Measurements from ENCODE around the gene LAIR1. TPM values are rescaled to one million over a fixed set of nuclear protein-coding genes. Genes with fewer than 3 reads are reported as not detected.

The LAIR1 gene
- total RNA-seq, 2 donors from 2014 or later: 21.5 to 22.2 TPM

- Mint-ChIP-seq H3K36me3 (ENCODE audit: low read depth) (peaks cover 2% of the 10 kb centered on the region), H3K27me3 (peaks cover 18% of the 10 kb centered on the region), H3K4me3 (no peak overlapping the region), H3K4me1 (peaks cover 16% of the 10 kb centered on the region), H3K27ac (no peak overlapping the region)
- no peaks in the 10 kb centered on the region for H3K9me3 ChIP-seq (ENCODE audit: control insufficient read depth, low read length, poor library complexity, severe bottlenecking)
- ATAC-seq: no peak
- no peak for DNase-seq
Observed at GRCh38 chr19:54351474-54351873, 13.3 kb downstream of the LAIR1 start.

DNA sequence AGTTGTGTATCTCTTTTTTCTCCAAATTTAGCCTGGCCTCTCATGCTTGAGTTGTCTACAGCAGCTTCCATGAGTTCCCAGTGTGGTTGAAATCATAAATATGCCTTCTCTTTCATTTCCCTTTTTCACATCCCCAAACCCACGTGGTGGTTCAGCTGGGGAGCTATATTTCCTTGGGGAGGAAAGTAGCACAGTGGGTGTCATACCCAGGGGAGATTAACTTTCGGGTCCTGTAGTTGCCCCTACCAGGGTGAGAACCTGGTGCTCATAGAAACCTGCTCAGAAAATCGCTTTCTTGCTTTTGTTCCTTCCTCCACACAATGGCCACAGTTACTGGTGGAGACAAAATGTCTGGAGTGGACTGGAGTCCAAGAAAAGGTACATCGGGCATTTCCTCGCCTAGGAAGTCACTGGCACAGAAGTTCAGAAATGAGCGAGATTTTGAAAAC, 18.8 kb downstream of the LAIR1 start:
- peaks cover 7% of the 10 kb centered on the region for H3K4me1 Mint-ChIP-seq
- ATAC-seq: no peak
- DNase-seq: no peak
- no peaks in the 10 kb centered on the region for H3K9me3 ChIP-seq (ENCODE audit: control insufficient read depth, low read length, poor library complexity, severe bottlenecking)
- H3K36me3 Mint-ChIP-seq (ENCODE audit: low read depth): peaks cover 2% of the 10 kb centered on the region
- no peak overlapping the region for H3K27ac Mint-ChIP-seq
- peak overlapping the region; percentile 19 for H3K4me3 Mint-ChIP-seq
- H3K27me3 Mint-ChIP-seq: peaks cover 28% of the 10 kb centered on the region

- H3K9me3 ChIP-seq (ENCODE audit: control insufficient read depth, low read length, poor library complexity, severe bottlenecking): no peaks in the 10 kb centered on the region
- DNase-seq (no peak), ATAC-seq (no peak)
- peaks cover 37% of the 10 kb centered on the region for H3K27me3 Mint-ChIP-seq
- no peak overlapping the region for H3K4me3 Mint-ChIP-seq
- peaks cover 2% of the 10 kb centered on the region for H3K36me3 Mint-ChIP-seq (ENCODE audit: low read depth)
- peak overlapping the region; percentile 60 for H3K27ac Mint-ChIP-seq
- peaks cover 13% of the 10 kb centered on the region for H3K4me1 Mint-ChIP-seq
Observed at GRCh38 chr19:54343868-54344267, 20.9 kb downstream of the LAIR1 start.

DNA sequence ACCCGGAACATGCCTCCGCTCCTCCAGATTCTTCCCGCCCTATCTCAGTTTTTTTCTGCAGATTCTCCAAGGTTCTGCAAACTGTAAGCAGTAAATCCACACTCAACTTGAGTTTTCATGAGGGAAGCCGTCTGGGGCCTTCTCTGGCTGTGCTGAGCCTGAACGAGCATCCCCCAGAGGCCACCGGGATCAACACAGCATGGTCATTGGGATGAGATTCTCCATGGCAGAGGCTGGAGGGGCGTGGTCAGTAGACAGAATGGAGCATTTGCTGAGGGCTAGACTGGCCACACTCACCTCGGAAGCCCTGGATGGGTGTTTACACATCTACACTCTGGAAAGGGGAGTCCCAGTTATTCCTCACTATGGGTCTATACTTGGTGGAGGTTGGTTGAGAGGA, 23.4 kb downstream of the LAIR1 start:
- no peak overlapping the region for H3K27ac Mint-ChIP-seq
- no peaks in the 10 kb centered on the region for H3K36me3 Mint-ChIP-seq (ENCODE audit: low read depth)
- peaks cover 9% of the 10 kb centered on the region for H3K4me1 Mint-ChIP-seq
- no peaks in the 10 kb centered on the region for H3K9me3 ChIP-seq (ENCODE audit: control insufficient read depth, low read length, poor library complexity, severe bottlenecking)
- no peak for ATAC-seq
- DNase-seq: no peak
- no peak overlapping the region for H3K4me3 Mint-ChIP-seq
- H3K27me3 Mint-ChIP-seq: peaks cover 29% of the 10 kb centered on the region

GRCh38 chr19:54339646-54340358, 24.9 kb downstream of the LAIR1 start:
- peaks cover 9% of the 10 kb centered on the region for H3K4me1 Mint-ChIP-seq
- no peak for DNase-seq
- peak overlapping the region; percentile 27 for H3K27ac Mint-ChIP-seq
- H3K9me3 ChIP-seq (ENCODE audit: control insufficient read depth, low read length, poor library complexity, severe bottlenecking): no peaks in the 10 kb centered on the region
- ATAC-seq: peak; percentile 21
- H3K4me3 Mint-ChIP-seq: no peak overlapping the region
- no peaks in the 10 kb centered on the region for H3K36me3 Mint-ChIP-seq (ENCODE audit: low read depth)
- peaks cover 29% of the 10 kb centered on the region for H3K27me3 Mint-ChIP-seq

- Mint-ChIP-seq H3K27ac (no peak overlapping the region), H3K27me3 (peaks cover 31% of the 10 kb centered on the region), H3K36me3 (ENCODE audit: low read depth) (no peaks in the 10 kb centered on the region), H3K4me3 (no peak overlapping the region), H3K4me1 (peaks cover 9% of the 10 kb centered on the region)
- H3K9me3 ChIP-seq (ENCODE audit: control insufficient read depth, low read length, poor library complexity, severe bottlenecking): no peaks in the 10 kb centered on the region
- ATAC-seq: no peak
- no peak for DNase-seq
Observed at GRCh38 chr19:54338521-54338920, 26.2 kb downstream of the LAIR1 start.

- no peaks in the 10 kb centered on the region for H3K9me3 ChIP-seq (ENCODE audit: control insufficient read depth, low read length, poor library complexity, severe bottlenecking)
- ATAC-seq (no peak), DNase-seq (no peak)
- Mint-ChIP-seq H3K27ac (no peak overlapping the region), H3K4me3 (no peak overlapping the region), H3K4me1 (peaks cover 11% of the 10 kb centered on the region), H3K27me3 (peaks cover 33% of the 10 kb centered on the region), H3K36me3 (ENCODE audit: low read depth) (no peaks in the 10 kb centered on the region)
Observed at GRCh38 chr19:54337858-54338230, 26.9 kb downstream of the LAIR1 start.

- Mint-ChIP-seq H3K4me3 (no peak overlapping the region), H3K4me1 (peaks cover 10% of the 10 kb centered on the region), H3K27ac (no peak overlapping the region), H3K36me3 (ENCODE audit: low read depth) (no peaks in the 10 kb centered on the region), H3K27me3 (peaks cover 36% of the 10 kb centered on the region)
- no peaks in the 10 kb centered on the region for H3K9me3 ChIP-seq (ENCODE audit: control insufficient read depth, low read length, poor library complexity, severe bottlenecking)
- no peak for ATAC-seq
- DNase-seq: no peak
Observed at GRCh38 chr19:54336893-54337857, 27.6 kb downstream of the LAIR1 start.

DNA sequence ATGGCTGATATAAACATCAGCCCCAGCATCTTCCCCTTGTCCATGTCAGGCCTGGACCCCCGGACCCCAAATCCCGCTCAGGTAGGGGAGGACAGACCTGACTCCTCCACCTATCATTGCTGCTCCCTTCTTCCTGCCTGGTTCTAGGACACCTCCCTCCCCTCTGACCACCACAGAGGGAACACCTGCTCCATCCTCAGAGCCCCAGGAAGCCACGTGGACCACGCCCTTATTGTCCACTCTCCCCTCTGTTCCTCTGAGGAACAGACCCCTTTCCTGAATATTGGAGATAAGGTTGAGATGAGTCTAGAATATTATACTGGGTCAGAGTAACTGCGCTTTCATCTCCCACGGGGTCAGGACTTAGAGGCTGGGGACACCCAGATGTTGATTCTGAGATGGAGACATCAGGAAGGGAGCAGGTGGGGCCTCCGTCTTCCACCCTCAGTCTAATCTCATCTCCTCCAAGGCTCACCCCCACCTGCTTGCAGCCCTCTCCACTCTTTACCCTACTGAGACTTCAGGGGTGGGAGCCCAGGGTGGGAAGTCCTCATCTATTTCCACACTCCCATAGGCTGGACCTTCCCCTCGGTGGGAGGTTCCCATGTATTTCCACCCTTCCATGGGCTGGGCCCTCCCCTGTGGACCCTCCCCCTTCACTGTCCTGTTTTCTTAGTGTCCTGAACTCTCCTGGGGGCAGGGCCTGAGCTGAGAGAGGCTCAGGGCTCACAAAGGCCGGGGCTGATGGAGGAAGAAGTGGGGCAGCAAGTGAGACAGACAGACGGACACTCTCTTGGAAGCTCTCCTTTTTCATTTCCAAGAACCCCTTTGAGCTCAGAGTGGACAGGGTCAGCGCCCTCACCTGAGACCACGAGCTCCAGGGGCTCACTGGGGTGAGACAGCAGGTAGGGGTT, 28.5 kb downstream of the LAIR1 start:
- Mint-ChIP-seq H3K4me1 (peaks cover 9% of the 10 kb centered on the region), H3K27ac (peak overlapping the region; percentile 57)
- DNase-seq: no peak

DNA sequence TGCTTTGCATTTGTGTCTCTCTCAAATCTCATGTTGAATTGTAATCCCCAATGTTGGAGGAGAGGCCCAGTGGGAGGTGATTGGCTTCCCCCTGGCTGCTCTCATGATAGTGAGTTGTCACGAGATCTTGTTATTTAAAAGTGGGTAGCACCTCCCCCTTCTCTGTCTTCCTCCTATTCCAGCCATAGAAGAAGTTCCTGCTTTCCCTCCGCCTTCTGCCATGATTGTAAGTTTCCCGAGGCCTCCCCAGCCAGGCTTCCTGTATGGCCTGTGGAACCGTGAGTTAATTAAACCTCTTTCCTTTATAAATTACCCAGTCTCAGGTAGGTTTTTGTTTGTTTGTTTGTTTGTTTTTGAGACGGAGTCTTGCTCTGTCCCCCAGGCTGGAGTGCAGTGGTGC, 29.6 kb downstream of the LAIR1 start:
- ATAC-seq (no peak), DNase-seq (no peak)
- H3K9me3 ChIP-seq (ENCODE audit: control insufficient read depth, low read length, poor library complexity, severe bottlenecking): no peaks in the 10 kb centered on the region
- Mint-ChIP-seq H3K36me3 (ENCODE audit: low read depth) (no peaks in the 10 kb centered on the region), H3K27ac (no peak overlapping the region), H3K4me3 (no peak overlapping the region), H3K4me1 (peaks cover 9% of the 10 kb centered on the region), H3K27me3 (peaks cover 36% of the 10 kb centered on the region)

More for the DNA sequence above, 28.5 kb downstream of the LAIR1 start:
- H3K9me3 ChIP-seq (ENCODE audit: control insufficient read depth, low read length, poor library complexity, severe bottlenecking): no peaks in the 10 kb centered on the region
- Mint-ChIP-seq H3K4me3 (no peak overlapping the region), H3K36me3 (ENCODE audit: low read depth) (no peaks in the 10 kb centered on the region), H3K27me3 (peaks cover 36% of the 10 kb centered on the region)
- no peak for ATAC-seq

DNA sequence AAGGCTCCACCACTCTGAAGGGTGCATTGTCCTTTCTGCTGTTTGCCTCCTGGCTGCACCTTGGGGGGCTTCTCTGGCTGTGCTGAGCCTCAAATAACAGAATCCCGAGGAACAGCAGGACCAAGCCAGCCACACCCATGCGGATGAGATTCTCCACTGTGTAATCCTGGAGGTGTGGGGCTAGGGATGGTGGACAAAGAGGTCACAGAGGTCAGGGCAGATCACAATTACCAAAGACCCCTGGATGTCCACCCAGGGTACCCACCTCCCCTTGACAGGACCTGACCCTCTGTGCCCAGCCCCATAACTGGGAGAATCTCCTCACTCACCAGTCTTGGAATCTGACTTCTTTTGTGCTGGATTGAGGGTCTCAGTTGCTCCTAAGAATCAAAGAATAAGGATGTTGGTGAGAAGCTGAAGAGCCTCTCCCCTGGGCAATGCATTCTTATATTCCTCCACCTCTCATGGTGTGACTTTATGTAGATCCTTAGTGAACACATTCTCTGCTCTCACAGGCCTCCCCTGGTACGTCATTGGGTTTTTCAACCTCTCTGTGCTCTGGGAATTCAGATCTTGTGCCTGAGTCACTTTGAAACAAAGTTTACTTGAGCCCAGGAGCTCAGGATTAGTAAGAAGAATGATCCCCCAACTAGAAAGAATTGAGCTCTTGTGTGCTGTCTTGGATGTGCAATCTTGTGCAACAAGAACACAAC, 31.0 kb downstream of the LAIR1 start:
- Mint-ChIP-seq H3K4me3 (no peak overlapping the region), H3K27ac (no peak overlapping the region)
- ATAC-seq: no peak

DNA sequence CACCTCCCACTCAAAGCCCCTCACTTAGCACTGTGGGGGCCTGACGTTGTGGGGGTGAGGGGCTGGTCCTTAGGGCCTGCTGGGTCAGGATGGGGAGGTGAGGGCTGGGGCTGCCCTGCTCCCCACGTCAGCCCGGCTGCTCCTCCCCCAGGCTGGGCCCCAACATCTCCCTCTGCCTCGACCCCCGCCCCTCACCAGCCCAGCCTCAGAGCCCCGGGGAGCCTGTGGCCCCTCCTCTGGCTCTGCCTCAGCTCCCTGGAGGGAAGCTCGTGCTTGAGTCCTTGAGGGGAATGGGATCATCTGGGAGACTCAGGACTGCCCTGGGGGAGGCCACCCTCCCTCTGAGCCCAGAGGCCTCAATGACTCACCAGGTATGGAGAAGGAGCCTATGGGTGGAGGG, 32.6 kb downstream of the LAIR1 start:
- no peak overlapping the region for H3K27ac Mint-ChIP-seq
- no peaks in the 10 kb centered on the region for H3K36me3 Mint-ChIP-seq (ENCODE audit: low read depth)
- ATAC-seq: no peak
- no peak for DNase-seq
- no peaks in the 10 kb centered on the region for H3K9me3 ChIP-seq (ENCODE audit: control insufficient read depth, low read length, poor library complexity, severe bottlenecking)
- H3K27me3 Mint-ChIP-seq: peaks cover 17% of the 10 kb centered on the region
- H3K4me1 Mint-ChIP-seq: peaks cover 6% of the 10 kb centered on the region
- H3K4me3 Mint-ChIP-seq: no peak overlapping the region

More for the DNA sequence above, 31.0 kb downstream of the LAIR1 start:
- Mint-ChIP-seq H3K4me1 (peaks cover 2% of the 10 kb centered on the region), H3K36me3 (ENCODE audit: low read depth) (no peaks in the 10 kb centered on the region), H3K27me3 (peaks cover 23% of the 10 kb centered on the region)
- H3K9me3 ChIP-seq (ENCODE audit: control insufficient read depth, low read length, poor library complexity, severe bottlenecking): no peaks in the 10 kb centered on the region
- no peak for DNase-seq

Data from T-helper 17 cell (primary cell).